ENCODE data around the gene MTMR10. TPM values are rescaled to one million over a fixed set of nuclear protein-coding genes. Genes with fewer than 3 reads are reported as not detected.

Gene MTMR10
- total RNA-seq, 1 experiment from 2014 or later = 19.5 TPM

DNA sequence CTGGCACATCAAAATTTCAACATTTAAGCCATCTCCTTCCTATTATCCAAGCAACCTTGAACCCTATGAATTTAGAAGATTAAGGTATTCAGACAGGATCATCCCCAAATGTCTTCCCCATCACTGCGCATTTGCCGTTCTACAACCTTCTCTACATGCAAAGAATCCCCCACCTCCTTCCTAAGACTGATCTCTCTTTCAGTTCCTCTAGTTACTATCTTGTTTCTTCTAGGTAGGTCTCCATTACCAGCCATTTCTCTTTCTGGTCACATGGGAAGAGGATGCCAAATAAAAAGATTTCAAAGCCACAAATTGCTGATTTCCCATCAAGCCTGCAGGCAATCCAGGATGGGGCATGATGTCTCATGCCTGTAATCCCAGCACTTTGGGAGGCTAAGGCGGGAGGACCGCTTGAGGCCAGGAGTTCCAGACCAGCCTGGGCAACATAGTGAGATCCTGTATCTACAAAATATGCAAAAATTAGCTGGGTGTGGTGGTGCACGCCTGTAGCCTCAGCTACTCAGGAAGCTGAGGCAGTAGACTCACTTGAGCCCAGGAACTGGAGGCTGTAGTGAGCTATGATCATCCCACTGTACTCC, 29.7 kb upstream of the MTMR10 start:
- no peaks in the 10 kb centered on the region for H3K27me3 ChIP-seq (ENCODE audit: control insufficient read depth, insufficient read depth, low read length)
- TF ChIP-seq TCF7L2 (IDR thresholded peaks at IDR 0.05; ENCODE audit: low read depth, low read length) (no peak), SIN3A (IDR thresholded peaks at IDR 0.05; ENCODE audit: borderline replicate concordance, insufficient read depth, low read depth, low read length) (no peak)
- TF ChIP-seq, protein P1, sequence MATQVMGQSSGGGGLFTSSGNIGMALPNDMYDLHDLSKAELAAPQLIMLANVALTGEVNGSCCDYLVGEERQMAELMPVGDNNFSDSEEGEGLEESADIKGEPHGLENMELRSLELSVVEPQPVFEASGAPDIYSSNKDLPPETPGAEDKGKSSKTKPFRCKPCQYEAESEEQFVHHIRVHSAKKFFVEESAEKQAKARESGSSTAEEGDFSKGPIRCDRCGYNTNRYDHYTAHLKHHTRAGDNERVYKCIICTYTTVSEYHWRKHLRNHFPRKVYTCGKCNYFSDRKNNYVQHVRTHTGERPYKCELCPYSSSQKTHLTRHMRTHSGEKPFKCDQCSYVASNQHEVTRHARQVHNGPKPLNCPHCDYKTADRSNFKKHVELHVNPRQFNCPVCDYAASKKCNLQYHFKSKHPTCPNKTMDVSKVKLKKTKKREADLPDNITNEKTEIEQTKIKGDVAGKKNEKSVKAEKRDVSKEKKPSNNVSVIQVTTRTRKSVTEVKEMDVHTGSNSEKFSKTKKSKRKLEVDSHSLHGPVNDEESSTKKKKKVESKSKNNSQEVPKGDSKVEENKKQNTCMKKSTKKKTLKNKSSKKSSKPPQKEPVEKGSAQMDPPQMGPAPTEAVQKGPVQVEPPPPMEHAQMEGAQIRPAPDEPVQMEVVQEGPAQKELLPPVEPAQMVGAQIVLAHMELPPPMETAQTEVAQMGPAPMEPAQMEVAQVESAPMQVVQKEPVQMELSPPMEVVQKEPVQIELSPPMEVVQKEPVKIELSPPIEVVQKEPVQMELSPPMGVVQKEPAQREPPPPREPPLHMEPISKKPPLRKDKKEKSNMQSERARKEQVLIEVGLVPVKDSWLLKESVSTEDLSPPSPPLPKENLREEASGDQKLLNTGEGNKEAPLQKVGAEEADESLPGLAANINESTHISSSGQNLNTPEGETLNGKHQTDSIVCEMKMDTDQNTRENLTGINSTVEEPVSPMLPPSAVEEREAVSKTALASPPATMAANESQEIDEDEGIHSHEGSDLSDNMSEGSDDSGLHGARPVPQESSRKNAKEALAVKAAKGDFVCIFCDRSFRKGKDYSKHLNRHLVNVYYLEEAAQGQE (IDR thresholded peaks at IDR 0.05; ENCODE audit: insufficient read depth in 1 of 2, low read depth in 2 of 2, low read length in 1 of 2) = no peak
- ChIA-PET CTCF (no interaction called here), POLR2A (no interaction called here)
- H3K9me3 ChIP-seq (ENCODE audit: control insufficient read depth, insufficient read depth, low read depth, low read length) = no peaks in the 10 kb centered on the region
- DNase-seq (ENCODE audit: low read depth, low spot score) (no peak), ATAC-seq (no peak)
- BruUV-seq (replicated peaks) = no TSS peak
- no peak overlapping the region for H3K4me3 ChIP-seq (ENCODE audit: low read depth in 2 of 2, low read length in 2 of 2)
- in situ Hi-C loops (cut with HindIII; ENCODE audit: low pct_unique_long_range_greater_than_20kb, low sequenced_read_pairs) (no loop called here), intact Hi-C loops (cut with micrococcal nuclease; ENCODE audit: unreplicated experiment) (no loop called here)
- H3K36me3 ChIP-seq (ENCODE audit: control insufficient read depth, insufficient read depth, low read length) = no peaks in the 10 kb centered on the region
- H3K4me1 ChIP-seq (ENCODE audit: control insufficient read depth, insufficient read depth, low read length) = peaks cover 3% of the 10 kb centered on the region
- no peak overlapping the region for H3K27ac ChIP-seq (ENCODE audit: low read length)

DNA sequence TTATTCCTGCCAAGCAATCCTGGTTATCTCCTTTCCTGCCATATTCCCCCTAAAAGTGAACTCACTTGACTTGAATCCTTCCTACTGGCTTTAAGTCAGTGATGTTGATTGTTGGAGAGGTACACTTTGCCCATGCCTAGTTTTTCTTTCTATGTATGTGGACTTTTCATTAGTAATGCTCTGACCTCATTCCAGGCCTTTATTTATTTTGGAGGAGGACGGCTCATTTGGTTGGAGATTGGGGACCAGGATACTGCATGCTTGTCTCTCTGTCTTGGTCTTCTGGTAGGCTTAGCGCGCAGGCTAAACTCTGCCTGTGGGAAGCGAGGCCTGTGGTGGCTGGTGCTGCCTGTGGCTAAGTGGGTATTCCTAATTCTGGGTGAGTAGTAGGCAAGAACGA, 29.1 kb upstream of the MTMR10 start:
- CTCF ChIA-PET = no interaction called here
- in situ Hi-C loops (cut with HindIII; ENCODE audit: low pct_unique_long_range_greater_than_20kb, low sequenced_read_pairs) = no loop called here

More for the DNA sequence above, 29.1 kb upstream of the MTMR10 start:
- ATAC-seq (no peak), DNase-seq (ENCODE audit: low read depth, low spot score) (no peak)
- TF ChIP-seq POLR2AphosphoS5 (IDR thresholded peaks at IDR 0.05; ENCODE audit: low read depth, low read length) = no peak
- no peak for TF ChIP-seq SIN3A (IDR thresholded peaks at IDR 0.05; ENCODE audit: borderline replicate concordance, insufficient read depth, low read depth, low read length)
- no peak for TF ChIP-seq CTCF (IDR thresholded peaks at IDR 0.05)
- TF ChIP-seq TCF7L2 (IDR thresholded peaks at IDR 0.05; ENCODE audit: low read depth, low read length) = no peak
- TF ChIP-seq, protein P1 (IDR thresholded peaks at IDR 0.05; ENCODE audit: insufficient read depth in 1 of 2, low read depth in 2 of 2, low read length in 1 of 2) = no peak
- no peaks in the 10 kb centered on the region for H3K9me3 ChIP-seq (ENCODE audit: control insufficient read depth, insufficient read depth, low read depth, low read length)
- no TSS peak for BruUV-seq (replicated peaks)
- no peak overlapping the region for H3K27ac ChIP-seq (ENCODE audit: low read length)
- intact Hi-C loops (cut with micrococcal nuclease; ENCODE audit: unreplicated experiment) = no loop called here
- POLR2A ChIA-PET = no interaction called here
- H3K4me1 ChIP-seq (ENCODE audit: control insufficient read depth, insufficient read depth, low read length) = peaks cover 3% of the 10 kb centered on the region
- H3K36me3 ChIP-seq (ENCODE audit: control insufficient read depth, insufficient read depth, low read length) = no peaks in the 10 kb centered on the region
- H3K4me3 ChIP-seq (ENCODE audit: low read depth in 2 of 2, low read length in 2 of 2) = no peak overlapping the region
- H3K27me3 ChIP-seq (ENCODE audit: control insufficient read depth, insufficient read depth, low read length) = no peaks in the 10 kb centered on the region

Measured in Panc1 (cell line).